Naive thymus-derived CD4-positive, alpha-beta T cell (primary cell): ENCODE results near the gene KLK6. TPM values are rescaled to one million over a fixed set of nuclear protein-coding genes. Genes with fewer than 3 reads are reported as not detected.

Experiments
- ATAC-seq: fragments of 150-1000 bp; cut with Tn5 transposase; 2 replicates; pipeline ENCODE4 v1.10.0; 2021; ENCODE audit warnings: mild to moderate bottlenecking, moderate library complexity
- CTCF ChIA-PET: fragments of 350-600 bp; sonication (Branson Sonifier 250); formaldehyde crosslinking; loops from one replicate; lab custom pipeline; 2021; ENCODE audit warnings: antibody characterized with exemption; lab: Charles Lee
- POLR2A ChIA-PET: fragments of 350-600 bp; sonication (Branson Sonifier 250); formaldehyde crosslinking; loops from one replicate; lab custom pipeline; 2021; ENCODE audit warnings: antibody characterized with exemption, inconsistent platforms; lab: Charles Lee
- DNase-seq, 9 donors: peaks; one replicate each; pipeline versions ENCODE4 v3.0.0 to v3.0.0-alpha.2; 2020 to 2022; ENCODE audit warnings: mixed read lengths in 1 of 9
- H3K27ac ChIP-seq: one replicate; pipeline ENCODE4 v1.7.0; 2013; ENCODE audit warnings: mild to moderate bottlenecking, low read depth, low read length, moderate library complexity
- H3K27me3 ChIP-seq, 2 donors: one replicate each; pipeline ENCODE4 v1.7.0; 2013; ENCODE audit warnings: low read length in 2 of 2, mild to moderate bottlenecking in 2 of 2, moderate library complexity in 2 of 2; ENCODE audit not compliant: control insufficient read depth in 2 of 2, insufficient read depth in 2 of 2
- H3K36me3 ChIP-seq, 3 experiments: 1 replicate in 2 of 3; 2 replicates in 1 of 3; pipeline ENCODE4 v1.7.0; 2013; ENCODE audit warnings: low read length in 3 of 3, mild to moderate bottlenecking in 3 of 3, moderate library complexity in 1 of 3; ENCODE audit not compliant: insufficient read depth in 3 of 3, control insufficient read depth in 2 of 3
- H3K4me1 ChIP-seq, 2 donors: one replicate each; pipeline ENCODE4 v1.7.0; 2013; ENCODE audit warnings: low read length in 2 of 2, mild to moderate bottlenecking in 2 of 2, moderate library complexity in 1 of 2; ENCODE audit not compliant: control insufficient read depth in 2 of 2, insufficient read depth in 2 of 2
- H3K4me3 ChIP-seq: 2 replicates; pipeline ENCODE4 v1.7.0; 2013; ENCODE audit warnings: mild to moderate bottlenecking, low read length
- H3K9me3 ChIP-seq, 3 experiments: 1 replicate in 2 of 3; 2 replicates in 1 of 3; pipeline ENCODE4 v1.7.0; 2013; ENCODE audit warnings: low read length in 3 of 3; ENCODE audit not compliant: control insufficient read depth in 2 of 3
- H3K27ac Mint-ChIP-seq, 9 donors: one replicate each; pipeline ENCODE4 v1.8.0; 2020 to 2022; ENCODE audit warnings: mixed read lengths in 9 of 9, mild to moderate bottlenecking in 8 of 9, moderate library complexity in 5 of 9, inconsistent platforms in 2 of 9
- H3K27me3 Mint-ChIP-seq, 5 donors: one replicate each; pipeline ENCODE4 v1.8.0; 2021 to 2022; ENCODE audit warnings: mixed read lengths in 5 of 5, mild to moderate bottlenecking in 1 of 5
- H3K36me3 Mint-ChIP-seq, 5 donors: one replicate each; pipeline ENCODE4 v1.8.0; 2020 to 2022; ENCODE audit warnings: mixed read lengths in 5 of 5, mild to moderate bottlenecking in 3 of 5, inconsistent platforms in 1 of 5
- H3K4me1 Mint-ChIP-seq, 7 donors: one replicate each; pipeline ENCODE4 v1.8.0; 2020 to 2022; ENCODE audit warnings: mixed read lengths in 7 of 7, mild to moderate bottlenecking in 3 of 7, inconsistent platforms in 1 of 7
- H3K4me3 Mint-ChIP-seq, 10 donors: one replicate each; pipeline ENCODE4 v1.8.0; 2020 to 2022; ENCODE audit warnings: mild to moderate bottlenecking in 10 of 10, mixed read lengths in 10 of 10, moderate library complexity in 6 of 10, inconsistent platforms in 2 of 10
- H3K9me3 Mint-ChIP-seq, 11 donors: one replicate each; pipeline ENCODE4 v1.8.0; 2020 to 2022; ENCODE audit warnings: mixed read lengths in 11 of 11, mild to moderate bottlenecking in 4 of 11, inconsistent platforms in 1 of 11, moderate library complexity in 1 of 11
- intact Hi-C, 2 donors: fragments of 100-400 bp; cut with micrococcal nuclease; formaldehyde crosslinking; loops; one replicate each; pipeline ENCODE4 v1.15.1; 2023
- polyA plus RNA-seq, 2 donors: library from polyadenylated mRNA; unstranded; fragments of 300-500 nt; fragmentation: Illumina TruSeq; gene quantifications; one replicate each; pipeline ENCODE4 v1.2.3, GENCODE V29; 2021
- total RNA-seq, 6 experiments: library from RNA in 5 of 6; stranded (reverse) in 5 of 6; gene quantifications; 1 replicate in 5 of 6; 2 replicates in 1 of 6; pipeline ENCODE4 v1.2.3 and lab custom pipeline; 2021 to 2026

The KLK6 gene
- total and polyA plus RNA-seq, 7 experiments from 2014 or later: not detected

DNA sequence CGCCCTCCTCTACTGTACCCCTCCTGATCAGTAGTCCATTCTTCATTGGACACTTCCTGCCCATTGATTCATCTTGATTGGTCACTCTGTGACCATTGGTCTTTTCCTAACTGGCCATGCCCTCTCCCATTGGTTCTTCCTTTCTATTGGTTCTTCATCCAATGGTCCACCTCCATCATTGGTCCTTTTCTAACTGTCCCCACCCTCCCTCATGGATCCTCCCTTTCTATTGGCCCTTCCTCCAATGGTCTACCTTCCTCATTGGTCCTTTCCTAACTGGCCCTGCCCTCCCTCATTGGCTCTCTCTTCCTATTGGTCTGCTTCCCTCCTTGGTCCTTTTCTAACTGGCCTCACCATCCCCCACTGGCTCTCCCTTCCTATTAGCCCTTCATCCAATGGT, 7.1 kb downstream of the KLK6 start:
- no peaks in the 10 kb centered on the region for H3K4me1 ChIP-seq
- H3K9me3 ChIP-seq: peaks cover 0 to 5% (median 0%) of the 10 kb centered on the region in 3 experiments
- Mint-ChIP-seq H3K9me3 (peaks cover 3 to 37% (median 18%) of the 10 kb centered on the region in 11 donors), H3K36me3 (peaks cover 0 to 18% (median 8%) of the 10 kb centered on the region in 5 donors), H3K4me3 (no peak overlapping the region), H3K27me3 (peaks cover 3 to 83% (median 49%) of the 10 kb centered on the region in 5 donors), H3K4me1 (peaks cover 0 to 7% (median 0%) of the 10 kb centered on the region in 7 donors), H3K27ac (no peak overlapping the region)
- intact Hi-C loops: no loop called here
- ChIA-PET POLR2A (no interaction called here), CTCF (no interaction called here)
- no peak overlapping the region for H3K4me3 ChIP-seq
- H3K27ac ChIP-seq: no peak overlapping the region
- DNase-seq (no peak), ATAC-seq (no peak)
- no peaks in the 10 kb centered on the region for H3K27me3 ChIP-seq
- no peaks in the 10 kb centered on the region for H3K36me3 ChIP-seq

GRCh38 chr19:50959731-50960500, 9.5 kb downstream of the KLK6 start:
- intact Hi-C loops: no loop called here
- Mint-ChIP-seq H3K27ac (peak overlapping the region in 2 of 9 donors; percentile 62 to 67), H3K4me1 (peaks cover 0 to 7% (median 0%) of the 10 kb centered on the region in 7 donors), H3K36me3 (peaks cover 0 to 18% (median 8%) of the 10 kb centered on the region in 5 donors), H3K27me3 (peaks cover 3 to 66% (median 44%) of the 10 kb centered on the region in 5 donors), H3K9me3 (peaks cover 3 to 37% (median 18%) of the 10 kb centered on the region in 11 donors), H3K4me3 (no peak overlapping the region)
- POLR2A ChIA-PET: no interaction called here
- Histone ChIP-seq H3K27me3 (no peaks in the 10 kb centered on the region), H3K36me3 (no peaks in the 10 kb centered on the region), H3K27ac (no peak overlapping the region), H3K4me1 (no peaks in the 10 kb centered on the region), H3K4me3 (no peak overlapping the region), H3K9me3 (peaks cover 0 to 5% (median 0%) of the 10 kb centered on the region in 3 experiments)
- ATAC-seq (no peak), DNase-seq (no peak)
- CTCF ChIA-PET: interaction anchor here (0.6 kb wide), 1 partner anchor 160 kb away, joined by 4 read pairs; no protein-coding TSS in a partner anchor

GRCh38 chr19:50957587-50957986, 11.8 kb downstream of the KLK6 start:
- CTCF ChIA-PET: no interaction called here
- POLR2A ChIA-PET: no interaction called here
- no peak overlapping the region for H3K27ac Mint-ChIP-seq
- ATAC-seq (no peak), DNase-seq (no peak)
- Histone ChIP-seq H3K9me3 (peaks cover 0 to 4% (median 0%) of the 10 kb centered on the region in 3 experiments), H3K27me3 (no peaks in the 10 kb centered on the region), H3K4me3 (no peak overlapping the region), H3K36me3 (no peaks in the 10 kb centered on the region), H3K27ac (no peak overlapping the region), H3K4me1 (no peaks in the 10 kb centered on the region)
- intact Hi-C loops: no loop called here
- H3K4me3 Mint-ChIP-seq: no peak overlapping the region
- H3K4me1 Mint-ChIP-seq: peaks cover 0 to 7% (median 0%) of the 10 kb centered on the region in 7 donors
- H3K36me3 Mint-ChIP-seq: peaks cover 0 to 11% (median 8%) of the 10 kb centered on the region in 5 donors
- peaks cover 3 to 61% (median 44%) of the 10 kb centered on the region in 5 donors for H3K27me3 Mint-ChIP-seq
- H3K9me3 Mint-ChIP-seq: peaks cover under 1 to 28% (median 13%) of the 10 kb centered on the region in 11 donors

GRCh38 chr19:50952910-50953309, 16.5 kb downstream of the KLK6 start, which contains the start of gene KLK5:
Gene KLK5, minus strand, starts transcription at chr19:50953038. Its CDS starts 381 bp downstream, at chr19:50952657.
- H3K4me1 ChIP-seq: no peaks in the 10 kb centered on the region
- ATAC-seq (no peak), DNase-seq (no peak)
- no peaks in the 10 kb centered on the region for H3K9me3 ChIP-seq
- ChIA-PET POLR2A (no interaction called here), CTCF (no interaction called here)
- no peaks in the 10 kb centered on the region for H3K27me3 ChIP-seq
- H3K4me3 ChIP-seq: no peak within 1 kb of the TSS
- H3K4me3 Mint-ChIP-seq: no peak within 1 kb of the TSS
- peaks cover 0 to 1% (median 0%) of the 10 kb centered on the region in 7 donors for H3K4me1 Mint-ChIP-seq
- peak within 1 kb of the TSS in 1 of 9 donors; percentile 67 for H3K27ac Mint-ChIP-seq
- intact Hi-C loops: no loop called here
- H3K36me3 ChIP-seq: no peaks in the 10 kb centered on the region
- H3K9me3 Mint-ChIP-seq: peaks cover 0 to 9% (median 4%) of the 10 kb centered on the region in 11 donors
- no peak within 1 kb of the TSS for H3K27ac ChIP-seq
- peaks cover 3 to 62% (median 36%) of the 10 kb centered on the region in 5 donors for H3K27me3 Mint-ChIP-seq
- H3K36me3 Mint-ChIP-seq: peaks cover 0 to 4% (median 0%) of the 10 kb centered on the region in 5 donors

DNA sequence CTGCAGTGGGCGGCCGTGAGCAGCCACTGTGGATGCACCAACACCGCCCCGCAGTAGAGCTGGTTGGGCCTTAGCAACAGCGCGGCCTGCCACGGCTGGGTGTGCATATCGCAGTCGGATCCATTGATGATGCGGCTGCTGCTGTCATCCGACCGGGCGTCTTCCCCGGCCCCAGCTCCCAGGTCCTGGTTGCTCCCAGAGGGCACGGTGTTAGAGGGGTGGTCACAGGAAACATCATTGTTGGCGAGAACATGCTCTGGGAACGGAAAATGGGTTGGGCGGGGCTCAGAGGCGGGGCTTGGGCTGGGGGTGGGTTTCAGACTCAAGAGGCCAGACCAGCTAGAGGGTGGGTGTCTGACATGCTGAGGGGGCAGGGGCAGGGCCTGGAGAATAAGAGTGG, 19.5 kb downstream of the KLK6 start:
- Mint-ChIP-seq H3K27ac (no peak overlapping the region), H3K9me3 (peaks cover 0 to 12% (median 5%) of the 10 kb centered on the region in 11 donors), H3K4me1 (peaks cover 0 to 1% (median 0%) of the 10 kb centered on the region in 7 donors), H3K27me3 (peaks cover 0 to 58% (median 37%) of the 10 kb centered on the region in 5 donors), H3K36me3 (peaks cover 0 to 4% (median 0%) of the 10 kb centered on the region in 5 donors), H3K4me3 (no peak overlapping the region)
- ATAC-seq (no peak), DNase-seq (no peak)
- Histone ChIP-seq H3K27ac (no peak overlapping the region), H3K4me3 (no peak overlapping the region), H3K27me3 (no peaks in the 10 kb centered on the region), H3K9me3 (no peaks in the 10 kb centered on the region), H3K4me1 (no peaks in the 10 kb centered on the region), H3K36me3 (no peaks in the 10 kb centered on the region)
- intact Hi-C loops: no loop called here
- ChIA-PET POLR2A (no interaction called here), CTCF (no interaction called here)

- H3K4me3 Mint-ChIP-seq: no peak overlapping the region
- no peak for ATAC-seq
- H3K9me3 Mint-ChIP-seq: peaks cover 0 to 14% (median 5%) of the 10 kb centered on the region in 11 donors
- no peaks in the 10 kb centered on the region for H3K4me1 ChIP-seq
- H3K27me3 Mint-ChIP-seq: peaks cover 2 to 60% (median 49%) of the 10 kb centered on the region in 5 donors
- no peaks in the 10 kb centered on the region for H3K36me3 ChIP-seq
- POLR2A ChIA-PET: no interaction called here
- no peak overlapping the region for H3K27ac ChIP-seq
- H3K27ac Mint-ChIP-seq: no peak overlapping the region
- H3K36me3 Mint-ChIP-seq: peaks cover 0 to 4% (median 3%) of the 10 kb centered on the region in 5 donors
- H3K27me3 ChIP-seq: no peaks in the 10 kb centered on the region
- intact Hi-C loops: no loop called here
- peaks cover 0 to under 1% (median 0%) of the 10 kb centered on the region in 7 donors for H3K4me1 Mint-ChIP-seq
- H3K9me3 ChIP-seq: no peaks in the 10 kb centered on the region
- H3K4me3 ChIP-seq: no peak overlapping the region
- CTCF ChIA-PET: no interaction called here
- DNase-seq: no peak
Observed at GRCh38 chr19:50947123-50947522, 22.3 kb downstream of the KLK6 start.
